ENCODE measurements around the gene SLC25A40.
"Not testable (repeated sequence)": the region's sequence is repeated elsewhere in the genome, so short reads cannot be mapped to it uniquely, and the experiment has no call there.

SLC25A40 gene

GRCh38 chr7:87870471-87870870, 5.7 kb downstream of the SLC25A40 start:
- DNase-seq (ENCODE audit: low spot score) = no peak

- DNase-seq (ENCODE audit: low spot score) = not testable (repeated sequence)
Observed at GRCh38 chr7:87866533-87866932, 9.6 kb downstream of the SLC25A40 start.

- no peak for DNase-seq (ENCODE audit: low spot score)
Observed at GRCh38 chr7:87866089-87866488, 10.1 kb downstream of the SLC25A40 start.

- no peak for DNase-seq (ENCODE audit: low spot score)
Observed at GRCh38 chr7:87858417-87859100, 17.6 kb downstream of the SLC25A40 start.

- no peak for DNase-seq (ENCODE audit: low spot score)
Observed at GRCh38 chr7:87853237-87853864, 22.8 kb downstream of the SLC25A40 start.

GRCh38 chr7:87852306-87852705, 23.9 kb downstream of the SLC25A40 start:
- DNase-seq (ENCODE audit: low spot score) = no peak

- no peak for DNase-seq (ENCODE audit: low spot score)
Observed at GRCh38 chr7:87850836-87851593, 25.1 kb downstream of the SLC25A40 start.

GRCh38 chr7:87837597-87837996, 38.6 kb downstream of the SLC25A40 start:
- DNase-seq (ENCODE audit: low spot score) = no peak

GRCh38 chr7:87833130-87833529, 43.0 kb downstream of the SLC25A40 start:
- no peak for DNase-seq (ENCODE audit: low spot score)

- no peak for DNase-seq (ENCODE audit: low spot score)
Observed at GRCh38 chr7:87831097-87831496, 45.1 kb downstream of the SLC25A40 start.

- DNase-seq (ENCODE audit: low spot score) = not testable (repeated sequence)
Observed at GRCh38 chr7:87828383-87828782, 47.8 kb downstream of the SLC25A40 start.

GRCh38 chr7:87825369-87825768, 50.8 kb downstream of the SLC25A40 start:
- DNase-seq (ENCODE audit: low spot score) = not testable (repeated sequence)

GRCh38 chr7:87822056-87822455, 54.1 kb downstream of the SLC25A40 start:
- not testable (repeated sequence) for DNase-seq (ENCODE audit: low spot score)

- DNase-seq (ENCODE audit: low spot score) = no peak
Observed at GRCh38 chr7:87818336-87818735, 57.8 kb downstream of the SLC25A40 start.

- DNase-seq (ENCODE audit: low spot score) = no peak
Observed at GRCh38 chr7:87816389-87816788, 59.8 kb downstream of the SLC25A40 start.

GRCh38 chr7:87810726-87811125, 65.4 kb downstream of the SLC25A40 start:
- no peak for DNase-seq (ENCODE audit: low spot score)

- no peak for DNase-seq (ENCODE audit: low spot score)
Observed at GRCh38 chr7:87810130-87810529, 66.0 kb downstream of the SLC25A40 start.

GRCh38 chr7:87806150-87806549, 70.0 kb downstream of the SLC25A40 start:
- no peak for DNase-seq (ENCODE audit: low spot score)

GRCh38 chr7:87797798-87798403, 78.3 kb downstream of the SLC25A40 start:
- peak; percentile 18 for DNase-seq (ENCODE audit: low spot score)

GRCh38 chr7:87797395-87797794, 78.8 kb downstream of the SLC25A40 start:
- no peak for DNase-seq (ENCODE audit: low spot score)

GRCh38 chr7:87785368-87785995, 90.7 kb downstream of the SLC25A40 start:
- no peak for DNase-seq (ENCODE audit: low spot score)

GRCh38 chr7:87784424-87784823, 91.7 kb downstream of the SLC25A40 start:
- no peak for DNase-seq (ENCODE audit: low spot score)

Data from HuH-7 (cell line).